NCI-H2107 treated with DMSO at 0.1 percent for 48 hours (cell line): ENCODE results near the gene FAM13A.
"Not testable (repeated sequence)": the region's sequence is repeated elsewhere in the genome, so short reads cannot be mapped to it uniquely, and the experiment has no call there.

ENCODE experiments used
- DNase-seq: peaks from one replicate; lab custom pipeline; 2025; ENCODE audit not compliant: unreplicated experiment; lab: John Stamatoyannopoulos, UW

FAM13A gene

DNA sequence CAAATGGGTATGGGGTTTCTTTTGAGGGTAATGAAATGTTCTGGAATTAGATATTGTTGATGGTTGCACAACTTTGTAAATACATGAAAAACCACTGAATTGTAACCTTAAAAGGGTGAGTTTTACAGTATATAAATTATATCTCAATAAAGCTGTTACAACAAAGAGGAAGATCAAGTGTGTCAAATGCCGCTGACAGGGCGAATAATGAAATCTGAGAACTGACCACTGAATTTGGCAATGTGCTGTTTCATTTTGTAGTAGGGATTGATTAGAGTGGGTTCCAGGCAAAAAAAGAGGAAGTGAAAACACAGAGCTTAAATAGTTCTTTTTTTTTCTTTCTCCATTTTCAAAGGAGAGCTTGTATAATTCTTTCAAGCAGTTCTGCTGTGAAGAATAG, 198.2 kb downstream of the FAM13A start:
- DNase-seq = no peak

DNA sequence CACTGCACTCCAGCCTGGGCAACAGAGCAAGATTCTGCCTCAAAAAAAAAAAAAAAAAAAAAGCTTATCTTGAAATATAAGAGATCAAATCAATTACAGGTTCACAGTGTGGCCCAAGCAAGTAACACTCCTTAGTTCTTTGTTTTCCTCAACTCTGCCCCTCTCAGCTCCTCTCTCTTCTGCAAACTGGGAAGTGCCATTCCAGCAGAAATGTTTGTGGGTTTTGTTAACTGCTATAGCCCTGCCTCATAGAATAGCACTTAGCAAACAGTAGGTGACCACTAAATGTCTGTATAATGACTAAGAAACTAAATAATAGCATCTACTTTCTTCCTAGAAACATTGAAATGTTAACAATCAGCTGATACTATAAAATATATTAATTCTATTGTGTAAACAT, 199.4 kb downstream of the FAM13A start:
- DNase-seq = no peak

DNA sequence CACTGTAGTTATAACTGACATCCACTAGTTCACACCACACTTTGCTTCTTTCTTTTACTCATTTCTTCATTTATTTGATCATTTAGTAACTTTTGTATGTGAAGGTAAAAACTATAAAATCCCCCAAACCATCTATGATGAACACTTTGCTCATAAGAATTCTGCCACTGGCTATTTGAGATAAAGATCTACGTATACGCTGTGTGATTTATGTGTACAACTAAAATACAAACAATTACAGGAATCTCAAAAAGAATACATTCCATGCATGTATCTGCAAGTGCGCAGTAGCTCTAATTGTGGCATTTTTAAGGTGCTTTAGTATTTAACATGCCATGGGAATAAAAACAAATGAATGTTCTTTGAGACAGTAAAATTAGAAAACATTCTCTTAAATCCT, 202.5 kb downstream of the FAM13A start:
- DNase-seq = no peak

DNA sequence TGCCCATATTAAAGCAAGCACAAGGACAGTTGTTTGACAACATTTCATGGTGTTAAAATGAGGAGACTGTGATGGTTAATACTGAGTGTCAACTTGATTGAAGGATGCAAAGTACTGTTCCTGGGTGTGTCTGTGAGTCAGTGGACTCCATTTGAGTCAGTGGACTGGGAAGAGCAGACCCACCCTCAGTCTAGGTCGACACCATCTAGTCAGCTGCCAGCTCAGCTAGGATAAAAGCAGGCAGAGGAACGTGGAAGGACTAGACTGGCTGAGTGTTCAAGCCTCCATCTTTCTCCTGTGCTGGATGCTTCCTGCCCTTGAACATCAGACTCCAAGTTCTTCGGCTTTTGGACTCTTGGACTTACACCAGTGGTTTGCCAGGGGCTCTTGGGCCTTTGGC, 203.4 kb downstream of the FAM13A start:
- DNase-seq = not testable (repeated sequence)

DNA sequence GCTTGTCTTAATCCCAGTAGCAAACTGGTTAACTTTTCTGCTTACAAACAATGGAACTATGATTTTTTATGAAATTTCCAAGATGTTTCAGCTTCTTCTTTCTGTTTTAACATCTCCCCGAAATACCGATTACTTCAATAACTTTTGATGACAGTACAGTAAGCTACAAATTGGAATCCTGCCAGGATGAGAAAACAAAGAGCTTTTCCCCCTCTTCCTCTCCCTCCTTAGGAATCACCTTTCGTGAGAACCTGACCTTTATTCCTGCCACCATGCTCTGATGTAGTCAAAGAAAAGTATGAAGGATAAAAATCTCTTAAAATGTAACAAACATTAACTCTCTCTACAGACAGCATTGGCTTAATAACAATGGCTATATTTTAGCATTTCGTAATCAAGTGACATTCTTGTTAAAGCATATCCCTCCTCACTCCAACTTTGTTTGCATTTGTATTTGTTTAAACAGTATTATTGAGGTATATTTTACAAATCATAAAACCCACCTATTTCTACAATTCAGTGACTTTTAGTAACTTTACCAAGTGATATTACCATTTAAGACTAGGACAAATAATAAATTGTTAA, 210.7 kb downstream of the FAM13A start:
- no peak for DNase-seq

DNA sequence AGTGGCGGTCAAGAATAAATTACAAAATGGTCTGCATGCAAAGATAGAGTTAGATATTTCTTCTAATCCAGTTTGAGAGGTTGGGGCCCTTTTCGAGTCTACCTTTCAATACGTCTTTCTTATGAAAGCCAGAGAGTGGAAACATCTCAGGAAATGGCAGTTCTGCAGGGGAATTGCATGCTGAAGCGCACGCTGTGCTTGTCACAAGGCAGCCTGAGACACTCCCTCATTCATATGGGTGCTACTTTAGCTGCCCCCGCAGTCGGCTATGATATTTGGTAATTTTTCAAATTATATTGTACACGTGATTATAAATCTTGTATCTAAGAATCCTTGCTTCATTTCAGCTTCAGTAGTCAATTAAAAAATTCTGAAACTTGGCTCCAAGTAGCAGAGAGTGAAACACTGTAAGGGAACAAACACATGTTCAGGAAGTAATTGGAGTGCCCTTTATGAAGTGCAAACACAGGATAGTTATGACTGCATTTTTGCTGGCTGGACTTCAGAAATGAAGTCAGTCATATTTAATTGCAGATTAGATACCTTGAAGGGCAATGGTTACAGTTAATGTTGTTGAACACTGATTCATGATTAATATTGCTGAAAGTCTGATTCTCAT, 213.8 kb downstream of the FAM13A start:
- no peak for DNase-seq

DNA sequence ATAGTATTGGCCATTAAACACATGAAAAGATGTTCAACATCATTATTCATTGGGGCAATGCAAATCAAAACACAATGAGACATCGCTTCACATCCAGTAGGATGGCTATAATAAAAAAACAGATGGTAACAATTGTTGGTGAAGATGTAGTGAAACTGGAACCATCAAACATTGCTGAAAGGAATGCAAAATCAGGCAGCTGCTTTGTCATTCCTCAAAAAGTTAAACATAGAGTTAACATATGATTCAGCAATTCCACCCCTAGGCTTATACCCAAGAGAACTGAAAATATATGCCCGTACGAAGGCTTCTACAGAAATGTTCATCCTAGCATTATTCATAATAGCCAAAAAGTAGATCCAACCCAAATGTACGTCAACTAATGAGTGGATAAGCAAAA, 215.3 kb downstream of the FAM13A start:
- no peak for DNase-seq

DNA sequence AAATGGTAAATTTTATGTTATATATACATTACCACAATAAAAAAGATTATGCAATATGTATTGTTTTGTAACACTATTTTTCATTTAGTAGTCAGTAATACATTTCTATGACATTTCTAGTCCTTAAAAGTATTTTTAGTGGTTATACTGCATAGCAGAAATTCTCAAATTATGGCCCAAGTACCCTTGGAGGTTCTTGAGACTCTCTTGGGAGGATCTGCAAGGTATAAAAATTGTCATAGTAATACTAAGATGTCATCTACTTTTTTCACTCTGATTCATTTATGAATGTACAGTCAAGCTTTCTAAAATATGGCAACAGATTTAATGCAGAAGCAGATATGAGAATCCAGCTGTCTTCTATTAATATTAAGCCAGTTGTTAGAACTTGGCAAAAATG, 220.8 kb downstream of the FAM13A start:
- no peak for DNase-seq

DNA sequence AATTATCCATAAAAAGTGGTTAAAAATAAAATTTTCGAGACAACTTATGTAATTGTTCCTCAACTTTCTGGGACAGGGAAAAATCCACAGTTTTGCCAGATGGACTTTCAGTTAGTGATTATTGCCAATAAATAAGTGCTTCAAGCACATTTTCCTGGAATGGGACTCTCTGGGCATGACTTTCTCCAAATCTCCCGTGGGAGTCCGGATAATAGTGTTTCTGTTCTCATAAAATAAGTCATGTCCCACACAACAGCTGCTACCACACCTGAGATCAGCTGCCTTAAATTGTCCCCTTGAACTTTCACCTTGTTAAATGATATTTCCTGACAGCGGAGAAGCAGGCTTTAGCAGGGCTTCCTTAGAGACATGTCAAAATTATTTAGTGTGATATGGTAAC, 226.0 kb downstream of the FAM13A start:
- no peak for DNase-seq

DNA sequence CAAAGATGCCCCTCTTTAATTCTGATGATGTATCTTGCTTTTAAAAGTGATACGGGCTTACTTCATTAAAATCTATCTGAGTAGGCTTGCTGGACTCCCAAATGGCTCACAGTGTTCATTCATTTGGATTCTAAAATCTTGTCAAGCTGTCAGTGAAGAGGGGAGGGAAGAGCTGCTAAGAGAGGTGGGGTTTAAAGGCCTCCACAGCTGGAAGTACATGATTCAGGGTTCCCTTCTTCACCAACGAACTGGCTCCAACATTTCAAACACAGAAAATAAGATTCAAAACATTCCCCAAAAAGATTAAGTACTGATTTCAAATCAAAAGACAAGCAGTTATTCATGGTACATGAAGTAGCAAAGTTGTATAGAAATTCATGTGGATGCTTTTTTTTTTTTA, 226.4 kb downstream of the FAM13A start:
- DNase-seq = no peak

DNA sequence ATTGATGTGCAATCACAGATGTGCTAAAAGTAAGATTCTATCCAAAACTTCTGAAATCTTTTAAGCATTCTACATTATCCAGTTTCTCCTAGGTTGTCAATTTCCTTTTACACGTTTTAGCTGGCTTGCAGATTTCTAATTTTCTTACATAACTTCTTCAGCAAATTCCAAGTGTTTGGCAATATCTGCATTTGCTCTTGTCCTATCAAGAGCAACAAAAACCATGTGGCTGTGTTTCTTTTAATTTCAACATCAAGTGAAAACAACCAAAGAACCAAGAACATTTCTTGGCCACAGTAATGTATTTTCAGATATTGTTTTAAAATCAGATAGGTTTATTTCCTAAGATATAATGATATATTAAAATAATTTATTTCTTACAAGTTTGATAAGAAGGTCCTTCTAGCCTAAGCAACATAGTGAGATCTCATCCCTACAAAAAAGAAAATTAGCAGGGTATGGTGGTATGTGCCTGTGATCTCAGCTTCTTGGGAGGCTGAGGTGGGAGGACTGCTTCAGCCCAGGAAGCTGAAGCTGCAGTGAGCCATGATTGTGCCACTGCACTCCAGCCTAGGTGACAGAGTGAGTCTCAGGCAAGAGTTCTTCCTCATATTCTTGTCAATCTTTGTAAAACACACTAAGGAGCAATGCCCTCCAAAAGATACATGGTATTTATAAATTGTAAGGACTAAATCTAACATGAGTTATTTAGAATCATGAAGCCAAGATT, 228.0 kb downstream of the FAM13A start:
- no peak for DNase-seq

DNA sequence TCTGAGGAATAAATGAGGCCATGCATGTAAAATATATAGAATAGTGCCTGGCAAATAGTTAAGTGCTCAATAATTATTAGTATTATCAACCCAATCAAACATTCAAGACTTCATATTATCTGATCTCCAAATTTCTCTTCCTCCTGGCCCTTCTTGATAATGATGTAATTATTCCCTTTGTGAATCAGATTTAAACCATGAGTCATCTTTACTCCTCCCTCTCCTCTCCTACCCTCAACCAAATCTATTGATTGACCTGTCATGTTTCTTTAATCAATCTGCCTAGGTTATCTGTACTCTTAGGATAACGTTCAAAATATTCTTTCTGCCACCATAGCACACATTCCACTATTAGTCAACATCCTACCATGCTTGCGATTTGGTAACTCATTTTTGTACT, 229.5 kb downstream of the FAM13A start:
- DNase-seq = no peak

DNA sequence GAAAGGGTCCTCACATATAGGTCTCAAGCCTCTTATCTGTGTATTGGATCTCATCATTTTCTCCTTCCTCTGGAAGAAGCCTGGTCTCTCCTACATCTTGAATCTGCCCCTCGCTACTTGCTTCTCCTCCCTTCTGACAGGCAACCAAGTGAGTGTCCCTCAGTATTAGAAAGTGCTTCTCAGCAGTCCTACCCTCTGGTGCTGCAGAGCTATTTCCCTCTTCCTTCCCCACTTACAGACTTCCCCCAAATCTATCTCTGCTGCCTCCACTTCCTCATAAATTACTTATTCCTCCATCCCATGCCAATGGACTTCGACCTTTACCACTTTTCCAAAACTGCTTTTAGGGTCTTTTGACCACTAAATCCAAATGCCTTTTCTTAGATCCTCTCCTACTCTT, 230.2 kb downstream of the FAM13A start:
- no peak for DNase-seq

DNA sequence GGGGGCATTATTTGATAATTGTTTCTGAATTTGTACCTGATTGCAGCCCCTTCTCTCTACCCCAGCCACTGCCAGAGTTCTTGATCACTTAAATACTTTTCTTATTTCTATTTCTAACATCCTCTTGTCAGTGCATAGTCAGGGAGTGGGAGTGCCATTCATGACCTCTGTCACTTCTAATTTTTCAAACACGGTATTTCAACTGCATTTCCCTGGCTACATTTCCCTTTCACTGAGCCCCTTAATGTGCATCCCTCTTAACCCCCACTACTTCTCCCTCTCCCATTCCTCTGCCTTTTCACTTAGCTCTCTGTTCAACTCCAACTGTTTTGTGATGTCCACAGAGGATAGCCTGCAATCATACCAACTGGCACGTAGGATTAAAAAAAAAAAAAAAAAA, 231.1 kb downstream of the FAM13A start:
- no peak for DNase-seq

DNA sequence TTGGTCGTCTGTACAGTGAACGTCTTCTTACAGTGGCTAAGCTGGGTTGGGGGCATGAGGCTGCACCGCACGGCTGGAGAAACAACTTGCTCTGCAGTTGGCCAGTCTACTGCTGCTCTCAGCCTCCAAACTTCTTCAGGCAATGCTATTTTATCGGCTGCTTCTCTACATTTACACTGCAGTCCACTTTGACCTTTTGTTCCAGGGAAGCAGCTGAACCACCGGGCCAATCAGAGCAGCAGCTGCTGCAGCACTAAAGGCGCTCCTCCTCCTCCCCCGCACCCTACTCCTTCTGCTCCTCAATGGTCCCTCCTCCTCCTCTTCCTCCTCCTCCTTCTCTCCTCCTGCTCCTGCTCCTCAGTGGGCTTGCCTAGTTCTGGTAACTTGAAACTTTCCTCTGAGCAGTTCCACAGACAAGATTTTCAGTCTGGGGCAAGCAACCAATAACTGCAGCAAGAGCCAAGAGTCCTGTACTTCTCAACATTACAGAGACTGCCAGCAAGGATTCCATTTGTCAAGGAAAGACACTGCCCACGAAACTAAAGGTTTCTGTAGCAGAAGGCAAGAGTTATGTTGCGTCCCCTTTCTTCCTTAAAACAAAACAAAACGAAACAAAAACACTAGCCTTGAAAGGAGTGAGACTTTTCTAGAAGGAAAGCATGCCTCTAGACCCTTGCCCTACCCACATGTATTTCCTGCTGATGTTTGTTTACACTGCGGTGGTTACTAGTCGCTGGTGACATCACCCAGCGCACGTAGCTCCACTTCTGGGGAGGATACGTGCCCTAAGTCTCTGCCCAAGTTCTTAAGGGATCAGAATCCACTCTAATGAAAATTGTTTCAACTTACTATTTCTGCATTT, 233.7 kb downstream of the FAM13A start:
- DNase-seq = peak; percentile 63

DNA sequence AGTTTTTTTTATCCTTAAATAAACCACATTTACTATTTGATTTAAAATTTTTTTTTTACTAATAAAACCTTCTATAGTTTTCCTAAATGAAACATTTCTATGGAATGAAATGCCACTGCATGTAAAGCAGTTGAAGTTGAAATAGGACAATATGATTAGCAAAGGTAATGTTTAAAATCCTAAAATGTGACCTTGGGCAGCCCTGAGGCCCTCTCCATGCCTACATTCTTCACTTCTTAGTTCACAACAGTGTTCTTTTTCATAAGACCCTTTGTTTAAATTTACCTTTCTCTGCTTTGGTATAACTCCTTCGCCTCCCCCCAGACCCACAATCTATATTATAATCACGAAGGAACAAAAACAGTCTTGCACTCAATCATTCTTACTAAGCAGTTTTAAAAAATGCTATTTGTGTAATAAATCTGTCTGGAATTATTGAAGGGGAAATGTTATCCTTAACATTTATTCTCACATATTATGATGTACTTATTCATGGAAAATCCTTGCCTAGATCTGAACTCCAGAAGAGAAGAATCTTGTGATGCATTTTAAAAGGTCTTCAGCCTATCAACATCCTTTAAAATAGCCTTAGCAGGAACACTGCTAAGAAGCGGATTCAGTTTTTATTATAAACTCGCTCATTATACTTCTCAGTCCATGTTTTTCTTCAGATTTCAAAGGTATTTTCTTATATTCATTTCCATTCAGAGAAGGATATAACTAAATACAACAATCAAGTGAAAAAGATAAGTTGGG, 234.8 kb downstream of the FAM13A start:
- DNase-seq = no peak

DNA sequence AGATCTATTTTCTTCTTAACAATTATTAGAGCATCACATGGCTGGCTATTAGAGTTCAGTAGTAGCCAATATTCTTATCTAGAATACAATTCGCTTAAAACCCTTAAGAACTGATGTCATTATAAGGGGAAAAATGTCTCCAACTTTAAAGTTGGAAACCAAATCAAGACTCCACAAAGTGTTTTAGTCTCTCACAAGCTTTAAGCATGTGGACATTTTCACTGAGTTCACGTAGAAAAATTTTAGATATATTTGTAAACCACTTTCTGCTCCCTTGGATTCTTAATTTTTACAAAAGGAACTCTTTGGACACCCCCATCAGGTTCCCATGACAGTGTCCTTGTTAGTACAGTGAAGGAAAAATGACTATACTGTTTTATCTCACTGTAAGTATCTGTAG, 235.5 kb downstream of the FAM13A start:
- no peak for DNase-seq

DNA sequence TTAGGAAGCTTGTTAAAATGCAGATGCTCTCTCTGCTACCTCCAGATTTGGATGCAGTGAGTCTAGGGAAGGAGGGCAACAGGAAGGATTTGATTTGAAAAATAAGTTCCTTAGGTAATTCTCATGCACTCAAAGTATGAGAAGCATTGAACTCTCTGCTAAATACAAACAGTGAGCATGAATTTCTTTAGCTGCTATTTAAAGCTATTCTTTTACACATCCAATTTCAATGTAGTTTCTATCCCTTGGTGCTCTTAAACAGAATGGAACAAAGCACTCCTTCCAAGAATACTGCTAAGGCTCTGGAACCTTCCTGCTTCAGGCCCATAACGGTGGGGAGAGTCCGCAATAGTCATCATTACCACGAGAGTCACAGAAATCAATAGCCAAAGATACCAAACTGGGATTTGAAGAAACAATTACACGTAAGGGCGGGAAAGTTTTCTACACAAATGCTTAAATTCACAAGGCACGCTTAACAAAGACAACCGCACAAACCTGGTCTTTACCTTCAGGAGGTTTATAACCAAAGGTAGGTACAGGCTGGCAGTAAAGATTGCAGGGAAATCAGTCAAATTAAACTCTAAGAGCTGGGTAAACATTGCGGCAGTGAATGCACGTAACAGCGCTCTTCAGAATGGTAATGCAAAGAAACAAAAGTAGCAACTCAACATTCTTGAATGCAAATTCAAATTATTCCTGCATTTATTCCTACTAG, 236.1 kb downstream of the FAM13A start:
- DNase-seq = peak; percentile 34

DNA sequence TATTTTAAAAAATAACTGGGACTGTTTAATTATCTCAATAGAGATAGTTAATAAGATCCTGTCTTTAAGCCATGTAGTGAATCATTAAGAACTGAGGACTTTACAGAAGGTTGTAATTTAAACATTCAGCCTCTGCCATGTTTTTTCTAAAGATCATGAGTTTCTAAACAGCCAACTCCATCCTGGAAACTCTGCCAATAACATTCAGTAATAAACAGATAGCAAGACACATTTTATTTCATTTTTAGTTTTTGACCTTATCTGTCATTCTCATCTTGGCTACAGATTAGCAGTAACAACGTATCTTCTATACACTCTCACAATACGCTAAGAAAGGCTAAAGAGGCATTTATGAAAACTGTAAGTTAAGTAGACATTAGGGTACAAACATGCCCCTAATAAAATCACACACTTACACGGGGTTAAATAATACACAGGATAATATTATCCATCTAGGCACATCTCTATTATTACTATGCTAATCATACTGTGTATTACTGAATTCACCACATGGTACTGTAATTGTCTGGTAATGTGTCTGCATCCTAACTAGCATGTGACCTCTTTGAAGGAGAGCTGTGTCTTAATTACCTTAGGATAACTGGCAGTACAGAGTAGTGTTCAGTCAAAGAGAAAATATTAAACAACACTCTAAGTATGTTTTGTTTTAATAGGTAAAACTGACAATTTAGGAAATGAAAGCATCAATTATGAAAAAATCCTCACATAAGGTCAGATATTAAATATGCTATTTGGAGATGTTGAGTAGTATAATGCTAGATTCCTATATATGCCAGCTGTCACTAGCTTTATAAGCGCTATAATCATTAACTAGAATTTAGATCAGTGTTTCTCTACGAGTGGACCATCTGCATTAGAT, 236.9 kb downstream of the FAM13A start:
- DNase-seq = no peak
